ENCODE measurements around the gene RTEL1.

Gene RTEL1

GRCh38 chr20:63686492-63687321, 28.6 kb downstream of the RTEL1 start:
- DNase-seq (ENCODE audit: low read depth in 1 of 2, low spot score in 1 of 2): no peak
- in situ Hi-C loops (cut with HindIII; ENCODE audit: low pct_unique_long_range_greater_than_20kb, low sequenced_read_pairs): no loop called here
- no peak for TF ChIP-seq JUND (IDR thresholded peaks at IDR 0.05; ENCODE audit: low read depth)

DNA sequence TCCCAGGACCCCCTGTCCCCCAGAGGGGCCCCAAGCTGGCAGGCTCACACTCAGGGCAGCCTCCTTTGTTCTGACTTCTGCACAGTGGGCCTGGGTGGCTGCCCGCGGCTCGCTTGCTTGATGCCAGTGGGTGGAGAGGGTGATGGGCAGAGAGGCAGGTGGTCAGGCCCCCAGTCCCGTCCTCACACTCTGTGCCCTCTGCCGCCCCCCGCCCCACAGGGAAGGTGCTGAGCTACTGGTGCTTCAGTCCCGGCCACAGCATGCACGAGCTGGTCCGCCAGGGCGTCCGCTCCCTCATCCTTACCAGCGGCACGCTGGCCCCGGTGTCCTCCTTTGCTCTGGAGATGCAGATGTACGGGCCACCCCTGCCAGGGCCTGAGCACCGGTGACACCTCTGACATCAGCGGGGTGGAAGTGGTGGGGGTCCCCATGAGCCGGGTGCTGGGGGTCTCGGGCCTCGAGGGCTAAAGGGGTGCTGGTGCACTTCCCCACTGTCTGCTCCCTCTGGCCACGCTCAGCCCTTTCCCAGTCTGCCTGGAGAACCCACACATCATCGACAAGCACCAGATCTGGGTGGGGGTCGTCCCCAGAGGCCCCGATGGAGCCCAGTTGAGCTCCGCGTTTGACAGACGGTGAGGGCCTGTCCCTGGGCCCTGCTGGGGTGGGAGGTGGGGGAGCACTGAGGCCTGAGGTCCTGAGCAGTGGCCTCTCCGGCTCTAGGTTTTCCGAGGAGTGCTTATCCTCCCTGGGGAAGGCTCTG, 29.5 kb downstream of the RTEL1 start:
- no peak for TF ChIP-seq JUND (IDR thresholded peaks at IDR 0.05; ENCODE audit: low read depth)
- DNase-seq (ENCODE audit: low read depth in 1 of 2, low spot score in 1 of 2): no peak
- in situ Hi-C loops (cut with HindIII; ENCODE audit: low pct_unique_long_range_greater_than_20kb, low sequenced_read_pairs): no loop called here

DNA sequence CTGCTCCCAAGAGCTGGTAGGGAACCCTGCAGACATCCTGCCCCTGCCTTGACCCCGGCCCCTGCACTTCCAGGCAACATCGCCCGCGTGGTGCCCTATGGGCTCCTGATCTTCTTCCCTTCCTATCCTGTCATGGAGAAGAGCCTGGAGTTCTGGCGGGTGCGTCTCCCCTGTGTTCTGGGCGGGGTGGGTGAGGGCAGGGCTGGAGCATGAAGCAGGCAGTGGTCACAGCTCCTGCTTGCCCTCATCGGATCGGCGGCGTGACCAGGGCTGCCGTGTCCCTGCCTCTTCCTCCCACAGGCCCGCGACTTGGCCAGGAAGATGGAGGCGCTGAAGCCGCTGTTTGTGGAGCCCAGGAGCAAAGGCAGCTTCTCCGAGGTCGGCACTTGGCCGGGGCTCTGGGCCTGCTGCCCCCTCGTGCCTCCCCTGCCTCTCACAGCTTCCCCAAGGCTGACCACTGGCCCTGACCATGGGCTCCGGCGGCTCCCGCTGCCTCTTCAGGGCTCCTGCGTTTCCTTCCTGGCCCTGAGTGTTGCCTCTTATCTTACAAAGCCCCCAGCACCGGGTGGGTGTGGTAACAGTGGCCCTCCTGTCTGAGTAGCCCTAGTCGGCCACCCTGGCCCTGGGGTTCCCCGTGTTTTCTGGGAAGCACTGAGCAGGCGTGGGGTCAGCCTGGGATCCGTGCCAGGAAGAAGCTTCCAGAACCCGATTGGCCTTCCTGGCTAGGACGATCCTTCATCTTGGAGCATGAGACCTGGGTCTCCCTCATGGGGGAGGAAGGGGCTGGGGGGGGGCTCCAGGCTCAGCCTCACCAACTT, 30.3 kb downstream of the RTEL1 start:
- no peak for TF ChIP-seq JUND (IDR thresholded peaks at IDR 0.05; ENCODE audit: low read depth)
- no peak for DNase-seq (ENCODE audit: low read depth in 1 of 2, low spot score in 1 of 2)
- in situ Hi-C loops (cut with HindIII; ENCODE audit: low pct_unique_long_range_greater_than_20kb, low sequenced_read_pairs): no loop called here

DNA sequence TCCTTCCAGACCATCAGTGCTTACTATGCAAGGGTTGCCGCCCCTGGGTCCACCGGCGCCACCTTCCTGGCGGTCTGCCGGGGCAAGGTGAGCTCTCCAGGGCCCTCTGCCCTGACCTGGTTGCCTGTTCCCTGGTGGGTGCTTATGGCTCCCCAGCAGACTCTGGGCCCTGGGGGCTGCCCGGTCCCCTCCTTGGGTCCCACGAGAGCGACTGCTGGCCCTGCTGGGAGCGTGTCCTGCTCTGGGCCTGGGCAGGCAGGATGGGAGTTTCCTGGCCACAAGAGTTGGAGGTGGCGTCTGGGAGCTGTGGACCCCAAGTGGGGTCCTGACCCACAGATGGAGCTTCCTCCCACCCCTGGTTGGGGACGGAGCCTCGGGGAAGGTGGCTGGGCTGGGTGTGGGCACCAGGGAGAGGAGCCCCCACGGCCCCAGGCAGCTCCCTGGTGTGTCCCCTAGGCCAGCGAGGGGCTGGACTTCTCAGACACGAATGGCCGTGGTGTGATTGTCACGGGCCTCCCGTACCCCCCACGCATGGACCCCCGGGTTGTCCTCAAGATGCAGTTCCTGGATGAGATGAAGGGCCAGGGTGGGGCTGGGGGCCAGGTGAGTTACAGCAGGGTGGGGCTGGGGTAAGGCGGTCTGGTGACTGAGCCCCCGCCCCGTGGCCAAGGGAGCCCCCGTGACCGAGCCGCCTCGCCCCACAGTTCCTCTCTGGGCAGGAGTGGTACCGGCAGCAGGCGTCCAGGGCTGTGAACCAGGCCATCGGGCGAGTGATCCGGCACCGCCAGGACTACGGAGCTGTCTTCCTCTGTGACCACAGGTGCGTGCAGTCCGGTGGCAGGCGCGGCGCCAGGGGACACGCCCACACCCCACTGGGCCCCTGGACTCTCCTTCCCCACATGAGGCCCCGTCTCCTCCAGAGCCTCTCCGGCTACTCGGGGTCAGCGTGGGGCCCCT, 31.2 kb downstream of the RTEL1 start:
- DNase-seq (ENCODE audit: low read depth in 1 of 2, low spot score in 1 of 2): no peak
- in situ Hi-C loops (cut with HindIII; ENCODE audit: low pct_unique_long_range_greater_than_20kb, low sequenced_read_pairs): no loop called here
- TF ChIP-seq JUND (IDR thresholded peaks at IDR 0.05; ENCODE audit: low read depth): no peak

DNA sequence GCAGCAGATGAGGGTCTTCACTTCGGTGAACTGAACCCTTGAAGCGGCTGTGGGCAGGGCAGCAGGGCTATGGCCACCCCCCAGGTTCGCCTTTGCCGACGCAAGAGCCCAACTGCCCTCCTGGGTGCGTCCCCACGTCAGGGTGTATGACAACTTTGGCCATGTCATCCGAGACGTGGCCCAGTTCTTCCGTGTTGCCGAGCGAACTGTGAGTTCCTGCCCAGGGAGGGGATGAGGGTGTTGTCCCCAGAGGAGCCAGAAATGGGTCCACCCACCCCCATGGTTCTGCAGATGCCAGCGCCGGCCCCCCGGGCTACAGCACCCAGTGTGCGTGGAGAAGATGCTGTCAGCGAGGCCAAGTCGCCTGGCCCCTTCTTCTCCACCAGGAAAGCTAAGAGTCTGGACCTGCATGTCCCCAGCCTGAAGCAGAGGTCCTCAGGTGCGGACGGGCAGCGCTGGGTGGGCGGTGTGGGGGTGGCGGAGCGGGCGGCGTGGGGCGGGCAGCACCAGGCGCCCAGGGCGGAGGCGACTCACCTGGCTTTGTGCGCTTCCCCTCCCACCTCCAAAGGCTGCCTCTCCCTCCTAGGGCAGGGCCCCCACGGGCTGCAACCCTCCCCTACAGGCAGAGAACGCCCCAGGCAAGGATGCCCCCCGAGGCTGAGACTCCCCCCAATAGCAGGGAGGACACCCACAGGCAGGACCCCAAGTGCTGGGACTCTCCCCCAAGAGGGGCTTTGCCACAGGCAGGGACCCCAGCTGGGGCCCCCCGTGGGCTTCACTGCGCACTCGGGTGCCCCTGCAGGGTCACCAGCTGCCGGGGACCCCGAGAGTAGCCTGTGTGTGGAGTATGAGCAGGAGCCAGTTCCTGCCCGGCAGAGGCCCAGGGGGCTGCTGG, 32.1 kb downstream of the RTEL1 start:
- no peak for DNase-seq (ENCODE audit: low read depth in 1 of 2, low spot score in 1 of 2)
- no peak for TF ChIP-seq JUND (IDR thresholded peaks at IDR 0.05; ENCODE audit: low read depth)
- in situ Hi-C loops (cut with HindIII; ENCODE audit: low pct_unique_long_range_greater_than_20kb, low sequenced_read_pairs): no loop called here

GRCh38 chr20:63690898-63691710, 33.0 kb downstream of the RTEL1 start:
- DNase-seq (ENCODE audit: low read depth in 1 of 2, low spot score in 1 of 2): no peak
- in situ Hi-C loops (cut with HindIII; ENCODE audit: low pct_unique_long_range_greater_than_20kb, low sequenced_read_pairs): no loop called here
- no peak for TF ChIP-seq JUND (IDR thresholded peaks at IDR 0.05; ENCODE audit: low read depth)

GRCh38 chr20:63691711-63692435, 33.8 kb downstream of the RTEL1 start:
- DNase-seq (ENCODE audit: low read depth in 1 of 2, low spot score in 1 of 2): no peak
- TF ChIP-seq JUND (IDR thresholded peaks at IDR 0.05; ENCODE audit: low read depth): no peak
- in situ Hi-C loops (cut with HindIII; ENCODE audit: low pct_unique_long_range_greater_than_20kb, low sequenced_read_pairs): no loop called here

DNA sequence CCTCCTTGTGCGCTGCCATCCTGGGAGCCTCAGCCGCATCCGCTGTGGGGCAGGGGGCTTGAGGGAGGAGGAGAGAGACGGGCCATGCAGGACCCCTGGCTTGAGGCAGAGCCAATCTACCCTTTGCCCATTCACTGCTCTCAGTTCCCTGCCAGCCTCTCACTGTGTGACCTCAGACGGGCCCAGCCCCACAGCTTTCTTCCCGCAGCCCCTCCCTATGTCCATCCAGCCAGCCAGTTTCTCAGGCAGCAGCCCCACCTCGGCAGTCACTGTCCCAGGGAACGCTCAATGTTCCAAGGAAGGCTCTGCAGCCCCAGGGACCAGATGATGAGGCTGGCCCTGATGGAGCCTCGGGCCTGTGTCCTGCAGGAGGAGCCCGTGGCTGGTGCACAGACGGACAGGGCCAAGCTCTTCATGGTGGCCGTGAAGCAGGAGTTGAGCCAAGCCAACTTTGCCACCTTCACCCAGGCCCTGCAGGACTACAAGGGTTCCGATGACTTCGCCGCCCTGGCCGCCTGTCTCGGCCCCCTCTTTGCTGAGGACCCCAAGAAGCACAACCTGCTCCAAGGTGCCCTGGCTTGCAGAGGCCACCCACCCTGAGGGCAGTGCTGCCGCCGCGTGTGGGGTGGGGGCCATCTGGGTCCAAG, 34.4 kb downstream of the RTEL1 start:
- in situ Hi-C loops (cut with HindIII; ENCODE audit: low pct_unique_long_range_greater_than_20kb, low sequenced_read_pairs): no loop called here
- TF ChIP-seq JUND (IDR thresholded peaks at IDR 0.05; ENCODE audit: low read depth): no peak

GRCh38 chr20:63693083-63693732, 35.1 kb downstream of the RTEL1 start:
- in situ Hi-C loops (cut with HindIII; ENCODE audit: low pct_unique_long_range_greater_than_20kb, low sequenced_read_pairs): no loop called here
- no peak for TF ChIP-seq JUND (IDR thresholded peaks at IDR 0.05; ENCODE audit: low read depth)
- DNase-seq (ENCODE audit: low read depth in 1 of 2, low spot score in 1 of 2): no peak

More for the DNA sequence above, 34.4 kb downstream of the RTEL1 start:
- DNase-seq (ENCODE audit: low read depth in 1 of 2, low spot score in 1 of 2): peak in 1 of 2 experiments; percentile 45

All from T47D (cell line).